ENCODE data around the gene TEX44.
"Not testable (repeated sequence)": the region's sequence is repeated elsewhere in the genome, so short reads cannot be mapped to it uniquely, and the experiment has no call there.

The TEX44 gene

GRCh38 chr2:231571661-231572191 lies 20.9 kb upstream of the TEX44 start:
- DNase-seq: no peak

- no peak for DNase-seq
Measured at GRCh38 chr2:231573096-231573495, 19.6 kb upstream of the TEX44 start.

- DNase-seq: no peak
Measured at GRCh38 chr2:231573698-231574421, 18.8 kb upstream of the TEX44 start.

GRCh38 chr2:231575612-231576256 lies 16.9 kb upstream of the TEX44 start:
- no peak for DNase-seq

- no peak for DNase-seq
Measured at GRCh38 chr2:231576465-231576864, 16.2 kb upstream of the TEX44 start.

- DNase-seq: not testable (repeated sequence)
Measured at GRCh38 chr2:231578655-231579054, 14.0 kb upstream of the TEX44 start.

GRCh38 chr2:231579560-231579959 lies 13.1 kb upstream of the TEX44 start:
- no peak for DNase-seq

GRCh38 chr2:231581328-231581727 lies 11.3 kb upstream of the TEX44 start:
- no peak for DNase-seq

- no peak for DNase-seq
Measured at GRCh38 chr2:231583982-231584381, 8.7 kb upstream of the TEX44 start.

GRCh38 chr2:231587744-231588143 lies 4.9 kb upstream of the TEX44 start:
- not testable (repeated sequence) for DNase-seq

- DNase-seq: no peak
Measured at GRCh38 chr2:231589656-231590055, 3.0 kb upstream of the TEX44 start.

GRCh38 chr2:231590614-231591013 lies 2.0 kb upstream of the TEX44 start:
- DNase-seq: no peak

- DNase-seq: no peak
Measured at GRCh38 chr2:231593666-231594065, 1.0 kb downstream of the TEX44 start.

- no peak for DNase-seq
Measured at GRCh38 chr2:231597014-231597611, 4.4 kb downstream of the TEX44 start.

- DNase-seq: no peak
Measured at GRCh38 chr2:231597627-231598026, 5.0 kb downstream of the TEX44 start.

- no peak for DNase-seq
Measured at GRCh38 chr2:231600619-231601355, 8.1 kb downstream of the TEX44 start.

GRCh38 chr2:231601356-231602229 lies 8.9 kb downstream of the TEX44 start:
- no peak for DNase-seq

GRCh38 chr2:231602859-231603467 lies 10.3 kb downstream of the TEX44 start:
- DNase-seq: no peak

GRCh38 chr2:231604101-231604684 lies 11.5 kb downstream of the TEX44 start:
- DNase-seq: no peak

GRCh38 chr2:231604685-231605606 lies 12.3 kb downstream of the TEX44 start:
- DNase-seq: no peak

Data from cortex of kidney (tissue), 1 donor.